ENCODE data around the gene AFAP1. TPM values are rescaled to one million over a fixed set of nuclear protein-coding genes. Genes with fewer than 3 reads are reported as not detected.

Gene AFAP1
- total RNA-seq, 2 experiments from 2014 or later, result not detected

DNA sequence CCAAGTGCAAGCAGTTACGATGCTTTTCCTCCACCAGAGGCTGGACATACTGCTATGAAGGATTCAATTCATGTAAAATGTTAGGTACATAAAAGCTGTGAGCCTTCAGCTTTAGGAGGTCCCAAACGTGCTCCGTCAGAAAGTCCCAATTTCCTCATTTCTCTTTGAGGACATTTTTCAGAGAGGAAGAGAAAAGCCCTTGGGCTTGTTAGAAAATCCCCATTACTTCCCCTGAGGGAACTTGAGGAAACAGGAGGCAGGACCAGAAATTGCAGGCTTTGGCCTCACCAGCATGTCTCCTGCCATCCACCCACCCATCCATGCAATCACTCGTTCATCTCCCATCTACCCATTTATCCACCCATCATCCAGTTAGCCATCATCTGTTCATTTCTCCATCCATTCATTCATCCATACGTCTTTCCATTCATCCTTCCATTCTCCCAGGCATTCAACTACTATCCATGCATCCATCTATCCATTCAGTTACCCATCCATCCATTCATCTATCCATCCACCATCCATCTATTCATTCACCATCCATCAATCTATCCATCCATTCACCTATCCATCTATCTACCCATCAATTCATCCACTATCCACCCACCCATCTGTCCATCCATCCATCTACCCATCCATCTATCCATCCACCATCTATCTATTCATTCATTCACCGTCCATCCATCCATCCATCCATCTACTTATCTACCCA, 223.5 kb downstream of the AFAP1 start:
- Histone ChIP-seq H4K20me1 (ENCODE audit: insufficient read depth, low read length) (no peaks in the 10 kb centered on the region), H3K4me3 (ENCODE audit: low read depth, low read length, poor library complexity, severe bottlenecking) (no peak overlapping the region), H3K36me3 (ENCODE audit: insufficient read depth, low read length) (no peaks in the 10 kb centered on the region), H3K4me2 (ENCODE audit: low read length) (no peak overlapping the region), H3K9me3 (ENCODE audit: low read length) (no peaks in the 10 kb centered on the region), H3K27ac (ENCODE audit: low read depth, low read length, poor library complexity, severe bottlenecking) (no peak overlapping the region), H2AFZ (ENCODE audit: low read length) (no peak overlapping the region), H3K9me2 (ENCODE audit: insufficient read depth, low read length) (no peaks in the 10 kb centered on the region), H3K79me2 (ENCODE audit: insufficient read depth, low read depth, low read length) (no peaks in the 10 kb centered on the region), H3K4me1 (ENCODE audit: insufficient read depth, low read length, poor library complexity, severe bottlenecking) (no peaks in the 10 kb centered on the region)
- CTCF ChIA-PET (ENCODE audit: unreplicated experiment), result no interaction called here
- TF ChIP-seq, protein P1, sequence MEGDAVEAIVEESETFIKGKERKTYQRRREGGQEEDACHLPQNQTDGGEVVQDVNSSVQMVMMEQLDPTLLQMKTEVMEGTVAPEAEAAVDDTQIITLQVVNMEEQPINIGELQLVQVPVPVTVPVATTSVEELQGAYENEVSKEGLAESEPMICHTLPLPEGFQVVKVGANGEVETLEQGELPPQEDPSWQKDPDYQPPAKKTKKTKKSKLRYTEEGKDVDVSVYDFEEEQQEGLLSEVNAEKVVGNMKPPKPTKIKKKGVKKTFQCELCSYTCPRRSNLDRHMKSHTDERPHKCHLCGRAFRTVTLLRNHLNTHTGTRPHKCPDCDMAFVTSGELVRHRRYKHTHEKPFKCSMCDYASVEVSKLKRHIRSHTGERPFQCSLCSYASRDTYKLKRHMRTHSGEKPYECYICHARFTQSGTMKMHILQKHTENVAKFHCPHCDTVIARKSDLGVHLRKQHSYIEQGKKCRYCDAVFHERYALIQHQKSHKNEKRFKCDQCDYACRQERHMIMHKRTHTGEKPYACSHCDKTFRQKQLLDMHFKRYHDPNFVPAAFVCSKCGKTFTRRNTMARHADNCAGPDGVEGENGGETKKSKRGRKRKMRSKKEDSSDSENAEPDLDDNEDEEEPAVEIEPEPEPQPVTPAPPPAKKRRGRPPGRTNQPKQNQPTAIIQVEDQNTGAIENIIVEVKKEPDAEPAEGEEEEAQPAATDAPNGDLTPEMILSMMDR (conservative IDR thresholded peaks at IDR 0.05; ENCODE audit: low read length), result no peak
- no peak for TF ChIP-seq EZH2phosphoT487 (IDR thresholded peaks at IDR 0.05; ENCODE audit: borderline replicate concordance, low read depth, low read length)
- intact Hi-C loops (cut with micrococcal nuclease; ENCODE audit: unreplicated experiment), result no loop called here
- POLR2A ChIA-PET, result no interaction called here
- BruUV-seq (replicated peaks), result no TSS peak
- no peak for DNase-seq (ENCODE audit: low spot score)

DNA sequence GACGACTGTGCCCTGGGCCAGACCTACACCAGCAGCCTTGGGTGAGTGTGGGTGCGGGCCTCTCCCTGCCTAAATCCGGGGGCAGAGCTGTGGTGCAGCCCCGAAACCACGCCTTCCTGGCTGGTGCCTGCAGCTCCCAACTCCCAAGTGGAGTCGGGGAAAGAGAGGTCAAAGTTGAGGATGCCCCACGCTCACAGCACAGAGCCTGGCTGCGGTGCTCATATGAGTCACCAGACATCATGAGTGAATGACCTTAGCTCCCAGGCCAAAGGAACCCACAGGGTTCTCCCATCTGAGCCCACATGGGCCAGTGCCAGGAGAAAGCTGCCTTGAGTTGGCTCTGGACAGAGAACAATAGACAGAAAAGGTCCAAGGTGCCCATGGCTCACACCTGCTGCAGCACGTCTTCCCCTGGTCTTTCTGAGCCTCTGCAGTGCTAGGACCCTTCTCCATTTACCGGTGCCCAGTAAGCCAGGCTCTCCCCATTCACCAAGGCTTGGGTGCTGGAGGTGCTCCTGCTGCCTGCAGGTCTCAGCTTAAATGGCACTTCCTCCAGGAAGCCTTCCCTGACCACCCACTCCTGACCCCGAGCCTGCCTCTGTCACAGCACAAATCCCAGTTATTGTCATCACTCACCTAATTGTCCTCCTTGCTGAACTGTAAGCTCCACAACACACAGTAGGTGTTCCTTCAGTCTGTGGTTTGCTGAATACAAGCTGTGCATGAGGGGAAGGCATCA, 224.2 kb downstream of the AFAP1 start:
- H3K9me3 ChIP-seq (ENCODE audit: low read length), result no peaks in the 10 kb centered on the region
- ChIA-PET POLR2A (no interaction called here), CTCF (ENCODE audit: unreplicated experiment) (no interaction called here)
- no peak for TF ChIP-seq EZH2phosphoT487 (IDR thresholded peaks at IDR 0.05; ENCODE audit: borderline replicate concordance, low read depth, low read length)
- TF ChIP-seq, protein P1 (conservative IDR thresholded peaks at IDR 0.05; ENCODE audit: low read length), result no peak
- H3K36me3 ChIP-seq (ENCODE audit: insufficient read depth, low read length), result no peaks in the 10 kb centered on the region
- no TSS peak for BruUV-seq (replicated peaks)
- H3K4me1 ChIP-seq (ENCODE audit: insufficient read depth, low read length, poor library complexity, severe bottlenecking), result no peaks in the 10 kb centered on the region
- no peak overlapping the region for H3K4me2 ChIP-seq (ENCODE audit: low read length)
- H3K4me3 ChIP-seq (ENCODE audit: low read depth, low read length, poor library complexity, severe bottlenecking), result no peak overlapping the region
- H3K9me2 ChIP-seq (ENCODE audit: insufficient read depth, low read length), result no peaks in the 10 kb centered on the region
- intact Hi-C loops (cut with micrococcal nuclease; ENCODE audit: unreplicated experiment), result no loop called here
- no peaks in the 10 kb centered on the region for H3K79me2 ChIP-seq (ENCODE audit: insufficient read depth, low read depth, low read length)
- H2AFZ ChIP-seq (ENCODE audit: low read length), result no peak overlapping the region
- no peaks in the 10 kb centered on the region for H4K20me1 ChIP-seq (ENCODE audit: insufficient read depth, low read length)
- H3K27ac ChIP-seq (ENCODE audit: low read depth, low read length, poor library complexity, severe bottlenecking), result no peak overlapping the region
- no peak for DNase-seq (ENCODE audit: low spot score)

DNA sequence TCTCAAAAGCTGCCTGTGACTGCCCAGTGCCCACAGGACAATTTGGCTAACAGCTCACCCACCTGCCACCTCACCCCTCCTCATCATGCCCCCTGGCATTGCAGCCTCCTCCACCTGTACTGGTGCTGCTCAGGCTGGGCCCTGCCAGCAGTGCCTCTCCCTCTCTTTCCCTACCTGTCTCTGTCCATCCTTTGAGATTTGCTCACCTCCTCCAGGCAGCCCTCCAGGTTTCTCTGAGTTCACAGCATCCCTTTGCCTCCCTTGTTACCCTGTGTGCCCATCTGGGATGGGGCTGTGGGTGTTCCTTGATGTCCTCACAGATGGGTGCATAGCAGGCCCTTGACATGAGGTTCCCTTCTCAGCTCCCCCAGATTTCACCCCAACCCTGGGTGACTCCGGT, 224.9 kb downstream of the AFAP1 start:
- TF ChIP-seq EZH2phosphoT487 (IDR thresholded peaks at IDR 0.05; ENCODE audit: borderline replicate concordance, low read depth, low read length), result no peak
- TF ChIP-seq, protein P1 (conservative IDR thresholded peaks at IDR 0.05; ENCODE audit: low read length), result no peak
- no TSS peak for BruUV-seq (replicated peaks)
- DNase-seq (ENCODE audit: low spot score), result no peak
- Histone ChIP-seq H3K4me2 (ENCODE audit: low read length) (no peak overlapping the region), H4K20me1 (ENCODE audit: insufficient read depth, low read length) (no peaks in the 10 kb centered on the region), H2AFZ (ENCODE audit: low read length) (no peak overlapping the region), H3K9me2 (ENCODE audit: insufficient read depth, low read length) (no peaks in the 10 kb centered on the region), H3K4me1 (ENCODE audit: insufficient read depth, low read length, poor library complexity, severe bottlenecking) (no peaks in the 10 kb centered on the region), H3K27ac (ENCODE audit: low read depth, low read length, poor library complexity, severe bottlenecking) (no peak overlapping the region), H3K4me3 (ENCODE audit: low read depth, low read length, poor library complexity, severe bottlenecking) (no peak overlapping the region), H3K79me2 (ENCODE audit: insufficient read depth, low read depth, low read length) (no peaks in the 10 kb centered on the region), H3K9me3 (ENCODE audit: low read length) (no peaks in the 10 kb centered on the region), H3K36me3 (ENCODE audit: insufficient read depth, low read length) (no peaks in the 10 kb centered on the region)
- intact Hi-C loops (cut with micrococcal nuclease; ENCODE audit: unreplicated experiment), result no loop called here
- POLR2A ChIA-PET, result no interaction called here
- CTCF ChIA-PET (ENCODE audit: unreplicated experiment), result no interaction called here
